Esophagus squamous epithelium (tissue), 4 donors: ENCODE measurements around the gene ESPL1.
A peak's percentile ranks its signal among the peaks of the same experiment; 100 is the strongest.

Source experiments
- POLR2A ChIP-seq, 4 donors: fragments of 450-650 bp; IDR thresholded peaks; one replicate each; pipeline ENCODE4 v1.6.1; 2017; ENCODE audit warnings: antibody characterized with exemption in 4 of 4, mild to moderate bottlenecking in 4 of 4, moderate library complexity in 3 of 4
- TF ChIP-seq, protein P1 (sequence below), 6 experiments: fragments of 450-650 bp in 4 of 6; fragments of 200-600 bp in 2 of 6; sonication (generic) in 2 of 6; IDR thresholded peaks; one replicate each; pipeline ENCODE4 v1.5.1; 2016 to 2019; ENCODE audit warnings: antibody characterized with exemption in 6 of 6, mild to moderate bottlenecking in 4 of 6, moderate library complexity in 4 of 6

DNA sequence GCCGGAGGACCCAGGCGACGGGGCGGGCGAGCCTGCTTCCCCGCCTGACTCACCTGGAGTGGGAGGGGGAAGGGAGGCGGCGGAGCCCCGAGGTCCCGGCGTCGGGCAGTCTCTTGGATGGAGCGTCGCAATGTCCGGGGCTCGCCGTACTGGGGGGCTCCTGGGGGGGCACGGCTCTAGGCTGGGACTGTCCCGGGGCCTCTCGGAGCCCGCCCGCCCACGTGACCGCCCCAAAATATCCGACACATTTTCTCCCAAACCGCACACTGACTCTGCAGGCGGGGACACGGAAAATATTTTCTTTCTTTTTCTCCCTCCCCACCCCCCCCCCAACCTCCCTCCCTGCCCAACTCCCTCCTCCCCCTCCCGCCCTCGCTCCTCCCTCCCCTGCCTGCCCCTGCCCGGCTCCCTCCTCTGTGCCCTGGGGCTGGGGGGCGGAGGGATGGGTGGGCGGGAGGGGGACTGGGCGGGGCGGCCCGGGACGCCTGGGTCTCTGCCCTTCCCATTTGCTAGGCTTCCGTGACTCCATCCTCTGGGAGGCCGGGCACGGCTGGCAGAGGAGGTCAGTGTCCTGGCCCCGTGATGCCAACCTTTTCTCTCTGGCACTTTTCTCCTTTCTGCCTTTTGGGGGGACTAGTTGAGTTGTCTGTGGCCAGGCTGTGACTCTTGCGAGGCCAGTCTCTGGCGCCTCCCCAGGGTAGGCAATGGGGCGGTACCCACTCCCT, 36.0 kb upstream of the ESPL1 start, which contains the start of gene RARG:
- TF ChIP-seq, protein P1, sequence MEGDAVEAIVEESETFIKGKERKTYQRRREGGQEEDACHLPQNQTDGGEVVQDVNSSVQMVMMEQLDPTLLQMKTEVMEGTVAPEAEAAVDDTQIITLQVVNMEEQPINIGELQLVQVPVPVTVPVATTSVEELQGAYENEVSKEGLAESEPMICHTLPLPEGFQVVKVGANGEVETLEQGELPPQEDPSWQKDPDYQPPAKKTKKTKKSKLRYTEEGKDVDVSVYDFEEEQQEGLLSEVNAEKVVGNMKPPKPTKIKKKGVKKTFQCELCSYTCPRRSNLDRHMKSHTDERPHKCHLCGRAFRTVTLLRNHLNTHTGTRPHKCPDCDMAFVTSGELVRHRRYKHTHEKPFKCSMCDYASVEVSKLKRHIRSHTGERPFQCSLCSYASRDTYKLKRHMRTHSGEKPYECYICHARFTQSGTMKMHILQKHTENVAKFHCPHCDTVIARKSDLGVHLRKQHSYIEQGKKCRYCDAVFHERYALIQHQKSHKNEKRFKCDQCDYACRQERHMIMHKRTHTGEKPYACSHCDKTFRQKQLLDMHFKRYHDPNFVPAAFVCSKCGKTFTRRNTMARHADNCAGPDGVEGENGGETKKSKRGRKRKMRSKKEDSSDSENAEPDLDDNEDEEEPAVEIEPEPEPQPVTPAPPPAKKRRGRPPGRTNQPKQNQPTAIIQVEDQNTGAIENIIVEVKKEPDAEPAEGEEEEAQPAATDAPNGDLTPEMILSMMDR (IDR thresholded peaks at IDR 0.05), result no peak
- peak in 2 of 4 donors; percentile 49 to 59 for TF ChIP-seq POLR2A (IDR thresholded peaks at IDR 0.05)
